DMS153 treated with DMSO at 0.1 percent for 48 hours (cell line): Measurements from ENCODE around the gene ETV5.

Experiments
- DNase-seq: peaks from one replicate; lab custom pipeline; 2025; ENCODE audit not compliant: unreplicated experiment; lab: John Stamatoyannopoulos, UW

Gene ETV5

DNA sequence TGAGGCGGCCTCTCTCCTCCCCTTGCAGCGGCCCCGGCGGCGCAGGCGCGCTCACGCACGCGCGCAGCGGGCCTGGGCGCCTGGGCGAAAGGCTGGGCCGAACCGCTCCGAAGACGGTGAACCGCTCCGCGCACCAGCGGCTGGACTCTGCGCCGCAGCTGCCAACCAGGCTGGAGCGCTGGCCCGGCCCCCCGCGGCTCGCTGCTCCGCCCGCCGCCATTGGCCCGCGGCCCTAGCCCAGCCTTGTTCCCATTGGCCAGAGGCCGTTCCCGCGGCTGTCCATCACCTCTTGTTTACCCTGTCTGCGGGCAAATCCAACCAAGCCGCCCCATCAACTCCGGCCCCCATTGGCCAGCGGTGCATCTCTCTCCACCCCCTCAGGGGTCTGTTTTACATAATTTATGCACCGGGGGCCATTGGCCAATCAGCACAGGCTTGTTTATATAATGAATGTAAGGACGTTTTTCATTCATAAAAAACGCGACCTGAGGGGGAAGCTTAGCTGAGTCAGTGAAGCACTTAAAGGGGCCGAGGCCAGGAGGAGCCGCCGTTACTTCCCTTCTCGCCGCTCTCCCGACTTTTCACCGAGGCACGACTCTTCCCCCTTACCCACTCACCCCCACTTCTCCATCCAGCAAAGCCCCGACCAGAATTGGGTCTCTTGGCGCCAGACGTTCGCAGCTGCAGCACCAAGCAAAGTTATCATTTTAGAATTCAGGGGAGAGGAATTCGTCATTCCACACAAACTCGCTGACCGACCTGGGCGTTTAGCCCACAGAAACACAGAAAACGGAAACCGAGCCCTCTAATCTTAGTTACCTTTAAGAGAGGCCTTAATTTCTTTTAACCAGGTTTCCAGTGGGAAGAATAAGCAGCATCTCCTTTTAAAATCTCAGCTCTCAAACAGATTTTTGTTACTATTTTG is at the start of gene ETV5:
TSS of gene ETV5 (minus strand) at position 149 of the 925 bp plus-strand sequence. CDS start 3,221 bp downstream, outside the sequence.
- peak; percentile 98 for DNase-seq

DNA sequence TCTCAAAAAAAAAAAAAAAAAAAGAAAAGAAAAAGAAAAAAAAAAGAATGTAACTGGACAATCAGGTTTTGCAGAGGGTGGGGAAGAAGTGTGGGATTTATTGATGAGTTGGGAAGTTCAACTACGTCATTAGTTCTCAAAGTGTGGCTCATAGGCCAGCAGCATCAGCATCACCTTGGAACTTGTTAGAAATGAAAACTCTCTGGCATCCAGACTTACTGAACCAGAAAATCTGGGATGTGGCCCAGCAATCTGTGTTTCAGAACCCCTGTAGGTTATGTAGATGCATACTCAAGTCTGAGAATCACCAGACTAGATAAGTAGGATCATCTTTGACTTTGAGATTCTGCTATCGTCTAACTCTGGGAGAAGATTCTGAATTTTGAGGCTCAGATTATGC is 45.8 kb upstream of the ETV5 start:
- no peak for DNase-seq

DNA sequence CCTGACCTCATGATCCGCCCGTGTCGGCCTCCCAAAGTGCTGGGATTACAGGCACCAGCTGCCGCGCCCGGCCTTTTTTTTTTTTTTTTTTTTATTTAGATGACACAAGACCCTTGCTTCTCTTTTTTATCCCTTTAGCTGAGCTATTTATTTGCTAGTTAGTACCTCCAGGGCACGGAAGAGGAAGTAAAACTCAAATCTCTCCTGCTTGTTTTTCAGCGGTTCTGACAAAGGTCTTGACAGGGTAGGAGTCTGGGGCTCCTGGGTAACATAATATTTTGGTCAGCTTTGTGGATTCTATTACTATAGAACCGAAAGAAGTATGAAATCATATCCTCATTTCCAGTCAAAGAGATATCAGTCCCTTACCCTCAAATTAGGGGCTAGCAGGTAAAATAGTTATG is 44.0 kb upstream of the ETV5 start:
- DNase-seq, result no peak

DNA sequence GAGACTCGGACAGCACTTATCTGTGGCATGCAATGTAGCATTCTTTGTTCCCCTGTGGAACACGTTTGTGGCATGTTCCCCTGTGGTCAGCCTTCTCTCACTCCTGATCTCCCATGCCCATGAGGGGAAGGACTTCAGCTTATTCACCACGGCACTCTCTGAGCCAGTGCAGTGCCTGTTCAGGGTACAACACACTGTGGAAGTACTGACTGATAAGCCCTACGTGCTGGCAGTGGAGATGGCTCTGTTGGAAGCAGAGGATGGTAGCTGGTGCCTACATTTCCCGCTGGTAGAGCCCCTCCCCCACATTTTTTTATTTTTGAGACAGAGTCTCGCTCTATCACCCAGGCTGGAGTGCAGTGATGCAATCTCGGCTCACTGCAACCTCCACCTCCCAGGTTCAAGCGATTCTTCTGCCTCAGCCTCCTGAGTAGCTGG is 43.5 kb upstream of the ETV5 start:
- no peak for DNase-seq

DNA sequence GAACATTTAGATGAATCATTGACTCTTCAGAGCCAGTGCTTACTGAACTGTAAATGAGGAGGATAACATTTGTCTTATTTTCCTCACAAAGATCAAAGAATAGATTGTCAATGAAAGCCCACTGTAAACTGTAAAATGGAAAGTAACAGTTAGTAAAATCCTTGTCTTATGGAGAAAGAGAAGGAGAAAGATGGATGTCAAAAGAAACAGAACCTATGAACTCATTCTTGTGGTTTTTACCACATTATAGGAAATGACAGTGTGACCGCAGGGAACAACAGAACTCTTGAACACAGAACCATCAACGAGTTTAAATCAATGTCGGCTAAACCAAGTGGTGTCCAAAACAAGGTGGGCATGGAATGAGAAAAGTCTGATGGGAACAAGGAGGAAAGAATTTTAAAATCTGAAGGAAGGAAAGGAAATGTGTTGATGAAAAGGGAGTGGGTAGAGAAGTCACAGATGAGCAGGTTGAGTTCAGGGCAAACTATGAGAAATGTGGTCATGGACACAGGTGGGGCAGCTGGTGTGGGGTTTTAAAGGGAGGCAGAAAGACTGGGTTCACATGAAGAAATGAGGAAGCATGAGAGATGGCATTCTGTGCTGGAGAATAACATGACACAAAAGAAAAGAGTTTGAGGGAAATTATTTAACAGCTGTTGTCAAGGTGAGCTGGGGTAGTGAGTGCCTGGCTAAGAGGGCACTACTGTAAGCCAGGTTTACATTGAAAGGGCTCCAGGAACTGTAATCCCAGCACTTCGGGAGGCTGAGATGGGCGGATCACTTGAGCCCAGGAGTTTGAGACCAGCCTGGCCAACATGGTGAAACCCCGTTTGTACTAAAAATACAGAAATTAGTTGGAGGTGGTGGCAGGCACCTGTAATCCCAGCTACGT is 42.4 kb upstream of the ETV5 start:
- no peak for DNase-seq

DNA sequence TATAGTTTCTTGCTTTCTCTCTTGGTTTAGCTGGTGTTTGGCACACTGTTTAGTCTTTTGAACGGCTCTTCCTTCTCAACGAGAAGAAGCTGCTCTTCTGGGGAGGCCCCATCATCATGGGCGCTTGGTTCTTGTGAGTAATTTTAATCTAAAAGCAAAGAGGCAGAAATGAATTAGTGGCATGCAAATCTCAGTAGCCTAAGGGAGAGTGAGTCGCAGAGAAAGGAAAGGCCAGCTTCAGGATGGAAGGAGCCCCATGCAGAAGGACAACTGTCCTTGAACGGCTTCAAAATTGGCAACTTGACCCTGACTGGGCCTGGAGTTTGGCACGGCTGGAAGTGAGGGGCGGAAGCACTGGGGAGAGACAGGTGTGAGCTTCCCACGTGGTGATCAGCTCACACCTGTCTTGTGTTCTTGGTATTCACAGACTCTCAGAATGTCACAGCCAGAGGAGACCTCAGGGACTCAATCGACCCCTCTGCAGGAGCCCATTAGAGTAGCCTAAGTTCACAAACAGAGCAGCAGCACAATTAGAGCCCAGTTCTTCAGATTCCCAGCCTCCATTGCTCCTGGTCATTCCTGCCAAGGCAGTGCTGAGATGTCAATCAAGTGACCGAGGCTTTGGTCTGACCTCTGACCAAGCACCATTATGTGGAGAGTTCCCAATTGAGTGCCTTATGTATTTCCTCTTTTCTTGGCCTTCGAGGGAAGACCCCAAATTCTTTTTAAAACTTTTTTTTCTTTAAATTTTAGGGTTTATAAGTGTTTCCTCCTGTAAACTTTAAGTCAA is 41.3 kb upstream of the ETV5 start:
- DNase-seq, result no peak

DNA sequence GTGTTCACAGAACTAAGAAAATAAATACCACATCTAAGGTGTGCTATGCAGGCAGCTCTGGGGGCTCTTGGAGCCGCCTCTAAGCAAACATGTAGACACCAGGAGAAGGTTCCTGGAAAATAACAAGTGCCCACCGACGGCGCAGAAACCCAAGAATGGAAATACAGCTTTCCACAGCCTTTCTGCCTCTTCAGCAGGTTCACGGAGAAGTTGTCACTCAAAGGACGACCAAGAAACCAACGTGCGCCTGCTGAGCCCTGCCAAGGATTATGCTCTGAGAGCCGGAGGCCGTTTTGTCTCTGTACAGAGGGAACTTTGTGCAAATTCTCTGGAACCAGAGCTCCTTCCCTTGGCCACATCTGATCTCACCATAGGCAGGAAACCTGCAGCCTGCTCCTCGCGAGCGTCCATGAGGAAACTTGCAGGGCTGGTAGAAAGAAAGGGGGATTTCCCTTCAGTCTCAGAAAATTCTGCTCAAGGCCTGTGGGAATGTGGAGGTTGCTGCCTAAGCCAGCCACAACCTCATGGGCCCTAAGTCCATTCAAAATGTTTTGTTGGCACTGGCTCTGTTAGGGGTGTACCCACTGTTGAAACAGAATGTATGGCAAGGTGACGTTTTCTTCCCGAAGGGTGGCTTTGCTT is 40.6 kb upstream of the ETV5 start:
- no peak for DNase-seq

DNA sequence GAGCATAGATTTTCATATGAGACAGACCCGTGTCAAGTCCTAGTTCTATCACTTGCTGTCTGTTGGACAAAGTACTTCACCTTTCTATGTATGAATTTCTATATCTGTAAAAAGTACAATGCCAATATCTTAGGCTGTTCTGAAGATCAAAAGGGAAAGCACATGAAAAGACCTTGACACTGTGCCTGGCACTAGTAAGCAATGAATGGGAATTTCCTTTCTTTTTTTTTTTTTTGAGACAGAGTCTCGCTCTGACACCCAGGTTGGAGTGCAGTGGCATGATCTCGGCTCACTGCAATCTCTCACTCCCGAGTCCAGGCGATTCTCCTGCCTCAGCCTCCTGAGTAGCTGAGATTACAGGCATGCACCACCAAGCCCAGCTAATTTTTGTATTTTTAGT is 35.4 kb upstream of the ETV5 start:
- no peak for DNase-seq

DNA sequence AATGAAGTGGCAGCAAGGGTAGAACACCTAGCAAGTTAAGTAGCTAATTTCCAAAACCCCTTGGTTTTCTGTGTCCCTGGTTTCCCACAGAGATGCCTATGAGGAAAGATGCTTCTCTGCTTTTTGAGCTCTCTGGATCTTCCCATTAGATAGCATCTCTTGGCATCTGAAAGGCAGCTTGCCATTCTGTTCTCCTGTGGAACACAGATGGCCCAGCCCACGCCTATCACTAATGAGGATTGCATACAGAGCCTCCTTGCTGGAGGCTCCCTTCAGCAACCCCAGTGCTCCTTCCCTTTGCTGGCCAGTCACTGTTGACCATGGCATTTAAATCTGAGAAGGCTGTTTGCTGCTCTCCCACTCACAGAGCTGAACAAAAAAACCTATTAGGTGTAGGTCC is 34.4 kb upstream of the ETV5 start:
- no peak for DNase-seq

DNA sequence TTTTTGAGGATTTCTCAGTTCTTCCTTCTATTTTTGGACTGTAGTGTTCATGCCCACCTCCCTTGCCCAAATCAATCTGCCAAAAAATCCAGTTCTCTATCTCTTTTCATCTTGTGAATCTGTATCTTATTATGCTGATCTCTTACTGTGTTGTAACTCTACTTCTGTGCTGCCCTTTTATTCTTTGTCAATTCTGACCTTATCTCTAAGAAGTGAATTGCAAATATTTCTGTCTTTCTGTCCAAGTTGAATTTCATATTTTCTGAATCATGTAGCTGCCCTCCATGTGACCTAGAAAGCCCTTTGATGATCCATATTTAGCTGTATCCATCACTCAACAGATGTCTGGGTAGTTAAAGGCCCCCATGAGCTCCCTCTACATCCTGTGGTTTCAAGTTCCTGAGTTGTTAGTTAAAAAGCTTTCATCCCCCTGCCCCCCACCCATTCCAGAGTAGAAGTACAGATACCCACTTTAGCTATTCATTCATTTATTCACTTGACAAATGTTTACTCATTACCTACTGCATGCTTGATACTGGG is 33.6 kb upstream of the ETV5 start:
- DNase-seq, result no peak

DNA sequence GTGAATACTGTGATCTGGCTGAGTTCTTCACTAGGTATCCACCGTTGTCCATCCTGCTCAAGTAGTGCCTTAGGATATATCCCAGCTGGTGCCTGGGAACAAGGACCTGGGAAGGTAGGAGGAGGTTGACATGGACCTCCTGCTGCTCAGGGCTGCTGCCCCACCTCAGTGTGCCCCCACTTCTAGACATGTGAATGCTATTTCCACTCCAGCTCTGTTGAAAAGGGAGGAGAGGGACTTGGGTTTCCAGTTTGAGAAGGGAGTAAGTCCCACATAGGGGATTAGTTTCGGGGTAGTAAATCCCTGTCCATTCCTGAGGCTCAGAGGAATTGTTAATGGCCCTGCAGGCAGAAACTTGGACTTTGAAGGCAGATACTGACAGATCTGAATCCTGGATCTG is 32.9 kb upstream of the ETV5 start:
- DNase-seq, result no peak

DNA sequence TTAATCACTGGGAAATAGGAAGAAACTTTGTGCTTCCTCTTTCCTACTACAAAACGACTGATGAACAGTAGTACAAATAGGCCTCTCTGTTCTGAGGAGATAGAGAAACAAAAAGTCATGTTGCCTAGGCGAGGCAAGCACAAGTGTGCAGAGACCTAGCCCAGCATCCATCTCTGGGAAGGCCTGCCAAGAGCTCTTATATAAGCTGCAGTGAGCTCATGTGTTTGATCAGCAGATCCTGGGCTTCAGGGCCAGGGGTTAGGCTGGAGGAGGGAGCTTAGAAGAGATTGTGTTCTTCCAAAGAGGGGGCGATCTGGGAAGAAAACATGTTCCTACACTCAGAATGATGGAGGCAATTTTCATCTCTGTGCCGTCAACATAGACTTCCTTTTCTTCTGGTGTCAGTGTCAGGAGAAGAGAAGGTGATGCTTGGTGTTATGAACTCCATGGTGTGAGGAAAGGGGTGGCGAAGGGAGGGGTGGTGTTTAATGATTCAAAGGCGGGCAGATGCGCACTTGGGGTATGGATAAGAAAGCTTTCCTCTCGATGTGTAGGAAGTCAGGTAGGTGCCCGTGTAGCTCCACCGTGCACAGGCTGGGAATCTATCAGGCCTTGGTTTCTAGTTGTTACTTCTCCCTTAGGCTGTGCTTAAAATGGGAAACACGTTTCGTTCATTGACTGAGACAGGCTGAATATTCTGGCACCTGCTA is 29.5 kb upstream of the ETV5 start:
- no peak for DNase-seq

DNA sequence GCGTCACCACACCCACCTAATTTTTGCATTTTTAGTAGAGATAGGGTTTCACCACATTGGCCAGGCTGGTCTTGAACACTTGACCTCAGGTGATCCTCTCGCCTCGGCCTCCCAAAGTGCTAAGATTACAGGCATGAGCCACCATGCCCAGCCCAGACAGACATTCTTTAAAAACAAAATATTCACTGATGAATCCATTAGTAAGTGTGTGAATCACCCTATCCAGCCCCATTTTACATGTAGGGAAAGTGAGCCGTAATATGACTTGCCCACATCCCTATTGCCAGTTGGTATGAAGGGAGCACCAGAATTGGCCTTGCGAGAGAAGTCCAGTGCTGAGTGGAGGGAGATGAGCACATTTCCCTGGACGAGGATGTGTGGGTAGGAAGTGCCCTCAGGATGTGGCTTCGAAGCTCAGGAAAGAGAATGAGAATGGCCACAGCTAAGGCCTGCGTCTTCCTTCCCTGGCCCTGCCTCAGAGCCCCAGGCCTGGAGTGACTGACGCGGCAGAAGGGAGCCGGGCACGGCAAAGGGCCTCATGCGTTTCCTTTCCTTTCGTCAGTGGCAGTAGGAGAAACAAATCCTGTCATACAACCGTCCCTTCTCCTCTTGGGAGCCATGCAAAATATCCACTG is 28.3 kb upstream of the ETV5 start:
- DNase-seq, result no peak

DNA sequence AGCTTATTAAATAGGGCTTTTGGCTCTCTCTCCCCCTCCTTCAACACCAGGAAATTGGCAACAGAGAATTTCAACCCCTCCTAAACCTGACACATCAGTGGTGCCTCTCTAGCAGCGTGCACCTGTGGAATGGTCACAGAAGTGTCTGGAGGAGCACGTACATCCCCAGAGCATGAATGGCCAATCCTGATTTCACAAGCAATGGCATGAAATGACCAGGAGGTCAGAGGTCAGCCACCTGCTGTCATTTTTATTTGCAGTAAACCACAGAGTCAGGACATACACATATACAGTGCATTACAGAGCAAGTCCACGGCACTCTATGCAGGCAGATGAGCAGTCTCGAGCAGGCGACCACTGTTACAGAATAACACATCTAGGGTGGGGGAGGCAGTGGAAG is 25.1 kb upstream of the ETV5 start:
- no peak for DNase-seq

DNA sequence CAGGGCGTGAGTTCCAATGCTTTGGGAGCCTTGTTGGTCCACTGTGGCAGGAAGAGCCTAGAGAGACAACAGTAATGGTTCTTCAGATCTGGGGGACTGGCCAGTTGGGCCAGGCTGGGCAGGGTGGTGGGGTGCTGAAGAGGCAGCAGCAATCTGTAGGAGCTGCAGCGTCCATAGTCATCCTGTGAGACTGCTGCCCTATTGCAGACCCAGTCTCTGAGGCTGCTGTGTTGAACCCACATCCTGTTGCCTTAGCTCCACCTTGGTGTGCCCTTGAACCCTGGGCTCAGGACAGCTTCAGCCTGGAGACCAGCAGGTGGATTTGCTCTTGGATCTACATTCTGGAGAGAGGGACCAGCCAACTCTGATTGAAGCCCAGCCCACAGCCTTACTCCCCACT is 23.6 kb upstream of the ETV5 start:
- no peak for DNase-seq

DNA sequence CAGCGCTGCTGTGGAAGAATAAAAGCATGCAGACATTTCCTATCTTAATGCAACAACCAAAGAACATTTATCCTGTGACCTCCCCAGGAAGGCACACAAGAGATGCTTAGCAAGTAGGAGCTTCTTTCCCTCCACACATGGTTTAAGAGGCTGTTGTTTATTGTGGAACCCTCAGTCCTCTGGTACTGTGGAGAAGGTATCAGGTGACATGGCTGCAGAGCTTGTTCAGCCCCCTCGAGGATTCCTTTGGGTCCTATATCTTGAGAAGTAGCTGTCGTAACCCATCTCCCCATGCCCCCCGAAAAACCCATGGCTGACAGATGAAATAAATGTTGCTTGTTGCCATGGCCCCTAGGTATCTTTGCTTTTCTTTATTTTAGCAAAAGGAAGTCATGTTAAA is 20.3 kb upstream of the ETV5 start:
- no peak for DNase-seq

DNA sequence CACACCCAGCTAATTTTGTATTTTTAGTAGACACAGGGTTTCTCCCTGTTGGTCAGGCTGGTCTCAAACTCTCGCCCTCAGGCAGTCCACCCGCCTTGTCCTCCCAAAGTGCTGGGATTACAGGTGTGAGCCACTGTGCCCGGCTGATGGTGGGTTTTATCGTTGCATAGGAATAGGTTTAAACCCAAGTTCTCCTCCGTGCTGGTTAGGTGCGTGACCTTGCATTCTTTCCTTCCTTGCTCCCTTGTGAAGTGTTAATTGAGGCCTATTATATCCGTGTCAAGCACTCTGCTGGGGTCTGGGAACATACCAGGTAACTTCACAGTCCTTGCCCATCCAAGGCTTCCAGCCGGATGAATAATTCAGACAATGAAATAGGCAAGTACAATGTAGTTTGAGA is 19.3 kb upstream of the ETV5 start:
- DNase-seq, result no peak

DNA sequence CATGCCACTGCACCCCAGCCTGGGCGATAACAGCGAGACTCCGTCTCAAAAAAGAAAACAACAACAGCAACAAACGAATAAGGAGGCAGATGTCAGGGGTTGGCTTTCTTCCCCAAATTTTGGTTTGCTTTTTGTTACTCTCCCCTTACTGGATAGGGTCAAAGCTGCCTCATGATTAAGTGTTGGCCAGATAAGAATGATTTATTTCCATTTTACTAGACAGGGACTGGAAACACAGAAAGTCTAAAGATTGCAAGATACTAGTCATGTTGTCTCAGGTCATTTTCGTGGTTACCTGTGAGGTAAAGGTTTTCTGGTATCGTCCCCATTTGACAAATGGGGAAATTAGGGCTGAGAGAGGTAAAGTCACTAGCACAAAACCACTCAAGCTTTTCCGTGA is 18.6 kb upstream of the ETV5 start:
- DNase-seq, result no peak

DNA sequence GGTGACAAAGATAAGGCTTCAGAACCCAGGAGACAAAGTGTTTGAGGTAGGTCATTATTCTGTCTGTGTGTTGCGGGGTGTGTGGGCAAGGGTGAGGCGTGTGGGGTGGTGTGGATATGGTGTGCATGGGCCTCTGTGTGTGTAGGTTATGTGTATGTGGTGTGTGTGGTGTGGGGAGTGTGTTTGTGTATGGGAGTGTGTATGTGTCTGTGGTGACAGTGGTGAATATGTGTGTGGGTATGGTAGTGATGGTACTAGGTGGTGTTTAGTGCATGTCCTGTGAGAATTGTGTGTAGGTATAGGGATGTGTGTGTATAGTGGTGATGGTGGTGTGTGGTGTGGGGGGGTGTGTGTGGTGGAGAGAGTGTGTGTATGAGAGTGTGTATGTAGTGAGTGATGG is 16.2 kb upstream of the ETV5 start:
- DNase-seq, result no peak
